K562 (cell line): ENCODE measurements around the gene JUND. TPM values are rescaled to one million over a fixed set of nuclear protein-coding genes. Genes with fewer than 3 reads are reported as not detected.
A peak's percentile ranks its signal among the peaks of the same experiment; 100 is the strongest.

Experiments used
- ATF7 ChIP-seq: fragments of 450-650 bp; IDR thresholded peaks from 2 replicates; pipeline ENCODE4 v1.7.1; 2014; ENCODE audit warnings: mild to moderate bottlenecking, moderate library complexity
- BCL6 ChIP-seq: fragments of 250-450 bp; sonication (Bioruptor Pico); IDR thresholded peaks from 2 replicates; pipeline ENCODE4 v1.4.0; 2020
- CBX1 ChIP-seq: sonication (generic); IDR thresholded peaks from 2 replicates; pipeline ENCODE4 v1.6.1; 2016; ENCODE audit warnings: antibody characterized with exemption, low read depth, mild to moderate bottlenecking
- CEBPG ChIP-seq, 3 experiments: fragments of 200-800 bp in 1 of 3; sonication (Bioruptor generic) in 1 of 3; sonication (generic) in 1 of 3; formaldehyde crosslinking in 1 of 3; IDR thresholded peaks in 2 of 3; conservative IDR thresholded peaks in 1 of 3; 2 replicates each; pipeline versions ENCODE4 v1.6.1 to v1.8.0; 2016 to 2022; ENCODE audit warnings: missing compliant biosample characterization in 2 of 3, missing genetic modification characterization in 2 of 3, mild to moderate bottlenecking in 1 of 3, missing genetic modification reagents in 1 of 3
- CREB1 ChIP-seq, 2 experiments: sonication (generic) in 1 of 2; formaldehyde crosslinking in 1 of 2; IDR thresholded peaks; 2 replicates each; pipeline versions ENCODE4 v1.6.1 to v1.8.0; 2012 to 2022; ENCODE audit warnings: inconsistent platforms in 1 of 2, mild to moderate bottlenecking in 1 of 2, missing genetic modification reagents in 1 of 2, moderate library complexity in 1 of 2
- DEAF1 ChIP-seq: fragments of 450-650 bp; formaldehyde crosslinking; IDR thresholded peaks from 2 replicates; pipeline ENCODE4 v1.4.0; 2020; ENCODE audit warnings: mild to moderate bottlenecking, moderate library complexity
- EP300 ChIP-seq: IDR thresholded peaks from 2 replicates; pipeline ENCODE4 v1.6.1; 2012; ENCODE audit warnings: low read length, improper control_type of control experiment
- ERF ChIP-seq: fragments of 450-650 bp; formaldehyde crosslinking; IDR thresholded peaks from 2 replicates; pipeline ENCODE4 v1.4.0; 2020; ENCODE audit warnings: mild to moderate bottlenecking, mixed read lengths
- GATAD2A ChIP-seq: fragments of 450-650 bp; IDR thresholded peaks from 2 replicates; pipeline ENCODE4 v1.6.1; 2017
- GTF2A2 ChIP-seq: IDR thresholded peaks from 2 replicates; pipeline ENCODE4 v1.6.1; 2016; ENCODE audit warnings: mild to moderate bottlenecking, missing genetic modification characterization, missing compliant biosample characterization
- HNRNPL ChIP-seq: fragments of 200-400 bp; formaldehyde crosslinking; IDR thresholded peaks from 2 replicates; pipeline ENCODE4 v1.6.1; 2017; ENCODE audit warnings: low read depth, mild to moderate bottlenecking, low read length
- MGA ChIP-seq: fragments of 450-650 bp; IDR thresholded peaks from 2 replicates; pipeline ENCODE4 v1.6.1; 2016; ENCODE audit warnings: mild to moderate bottlenecking, moderate library complexity
- NCOA2 ChIP-seq, 2 experiments: fragments of 450-650 bp; IDR thresholded peaks; 2 replicates each; pipeline ENCODE4 v1.6.1; 2018; ENCODE audit warnings: mild to moderate bottlenecking in 2 of 2, moderate library complexity in 1 of 2; ENCODE audit not compliant: partially characterized antibody in 2 of 2
- TBP ChIP-seq: optimal IDR thresholded peaks from 2 replicates; pipeline ENCODE3; 2011; ENCODE audit warnings: low read depth, low read length, improper control_type of control experiment
- polyA plus RNA-seq, 8 experiments: library from polyadenylated mRNA; depleted of rRNA in 4 of 8; stranded (reverse) in 5 of 8; unstranded in 3 of 8; fragments of >200 nt; fragmentation: Nextera tagmentation in 2 of 8; fragmentation: Illumina TruSeq in 1 of 8; extraction: Ambion mirVana in 2 of 8; extraction: Trizol in 1 of 8; gene quantifications; 2 replicates each; pipeline versions ENCODE4 v1.2.1 to v1.2.3, GENCODE V29; 2011 to 2014; ENCODE audit warnings: inconsistent platforms in 1 of 8, missing spikeins in 1 of 8
- total RNA-seq, 7 experiments: library from RNA; depleted of rRNA in 6 of 7; stranded (reverse); fragments of >200 nt in 6 of 7; fragmentation: Illumina TruSeq in 2 of 7; extraction: Trizol in 2 of 7; gene quantifications; 2 replicates each; pipeline versions ENCODE4 v1.2.1 to v1.2.3, GENCODE V29; 2011 to 2021; ENCODE audit warnings: low replicate concordance in 1 of 7

JUND gene
- total and polyA plus RNA-seq, 9 of the 15 experiments (the other 6 are each of a cell fraction or from before 2014, with no cell fraction given): 6.4 to 286 (median 42.3) TPM

- TF ChIP-seq MGA (no peak; the same call in 1 of the 2 replicates), NCOA2 (IDR thresholded peaks at IDR 0.05; ENCODE audit: partially characterized antibody in 2 of 2) (no peak), GATAD2A (no peak), TBP (no peak), CEBPG (CRISPR knock-in tag; IDR thresholded peaks at IDR 0.05) (no peak), CEBPG (tag; conservative IDR thresholded peaks at IDR 0.05 in 1 of 2, IDR thresholded peaks at IDR 0.05 in 1 of 2) (no peak), DEAF1 (CRISPR knock-in tag) (no peak), HNRNPL (no peak), GTF2A2 (tag) (0 out of 2 replicates have a peak, but pooled peaks have one; percentile 0), EP300 (no peak), CBX1 (peak; percentile 74; the same call in 1 of the 2 replicates), BCL6 (CRISPR knock-in tag) (no peak), CREB1 (IDR thresholded peaks at IDR 0.05) (no peak), CREB1 (CRISPR knock-in tag; IDR thresholded peaks at IDR 0.05) (no peak), ERF (CRISPR knock-in tag) (peak; percentile 69; the same call in 1 of the 2 replicates), ATF7 (0 out of 2 replicates have a peak, but pooled peaks have one; percentile 10)
Measured at GRCh38 chr19:18282021-18282787, 782 bp upstream of the JUND start (continued).
